ENCODE results near the gene SPATA3. TPM values are rescaled to one million over a fixed set of nuclear protein-coding genes. Genes with fewer than 3 reads are reported as not detected.

The SPATA3 gene
- total RNA-seq, 1 experiment from 2014 or later: not detected

DNA sequence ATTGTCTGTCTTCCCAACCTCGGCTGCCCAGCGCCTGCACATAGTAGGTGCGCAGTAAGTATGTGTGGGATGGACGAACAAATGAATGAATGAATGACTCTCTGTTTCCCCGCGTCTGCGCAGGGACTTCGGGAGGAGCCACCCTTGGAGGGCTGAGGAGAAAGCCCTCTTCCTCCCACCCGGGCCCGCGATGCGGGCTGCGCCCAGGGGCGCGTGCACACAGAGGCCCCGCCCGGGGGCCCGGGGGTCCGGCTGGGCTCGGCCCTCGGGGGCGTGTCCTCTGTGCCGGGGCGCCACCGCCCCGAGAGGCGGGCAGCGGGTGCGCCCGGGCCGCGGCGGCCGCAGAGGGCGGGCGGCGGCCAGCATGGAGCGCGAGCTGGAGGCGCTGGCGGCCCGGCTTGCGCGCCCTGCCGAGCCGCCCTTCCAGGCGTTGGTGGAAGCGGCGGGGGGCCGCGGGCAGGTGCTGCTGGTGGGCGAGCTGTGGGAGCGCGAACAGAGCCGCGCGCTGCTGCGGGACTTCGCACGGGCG, 41.3 kb downstream of the SPATA3 start, which contains the start of gene C2orf72:
Gene C2orf72 (plus strand): TSS at position 322 of the 529 bp plus-strand sequence. CDS start 43 bp downstream, at position 365.
- H3K27ac ChIP-seq (ENCODE audit: low read length): no peak within 1 kb of the TSS
- no peak within 1 kb of the TSS for H3K9ac ChIP-seq (ENCODE audit: low read length)
- no peaks in the 10 kb centered on the region for H4K20me1 ChIP-seq (ENCODE audit: low read length)
- H3F3A ChIP-seq (ENCODE audit: low read length, unreplicated experiment): no peaks in the 10 kb centered on the region
- intact Hi-C loops (cut with micrococcal nuclease): no loop called here
- H3K9me2 ChIP-seq (replicated peaks; ENCODE audit: low read length): no peaks in the 10 kb centered on the region
- no peaks in the 10 kb centered on the region for H3K9me3 ChIP-seq (ENCODE audit: low read length)
- peak; percentile 55 for ATAC-seq
- no peaks in the 10 kb centered on the region for H3K79me2 ChIP-seq (ENCODE audit: low read length)
- POLR2A ChIA-PET (ENCODE audit: unreplicated experiment): no interaction called here
- BruUV-seq (replicated peaks): no TSS peak
- peak within 1 kb of the TSS; percentile 77 for H3K4me2 ChIP-seq (ENCODE audit: low read length)
- peaks cover 21% of the 10 kb centered on the region for H3K27me3 ChIP-seq (ENCODE audit: low read length)
- CTCF ChIA-PET: no interaction called here
- H3K4me1 ChIP-seq (ENCODE audit: insufficient read depth, low read length): no peaks in the 10 kb centered on the region
- H2AFZ ChIP-seq (ENCODE audit: low read length): no peak within 1 kb of the TSS
- no peaks in the 10 kb centered on the region for H3K36me3 ChIP-seq (ENCODE audit: low read depth, low read length)
- H3K4me3 ChIP-seq (ENCODE audit: low read length): peak within 1 kb of the TSS; percentile 53
- no peak for DNase-seq
- TF ChIP-seq EZH2 (IDR thresholded peaks at IDR 0.05; ENCODE audit: low read length, unreplicated experiment) (no peak), EZH2phosphoT487 (IDR thresholded peaks at IDR 0.05; ENCODE audit: borderline replicate concordance, low read length) (no peak)
- TF ChIP-seq, protein P1, sequence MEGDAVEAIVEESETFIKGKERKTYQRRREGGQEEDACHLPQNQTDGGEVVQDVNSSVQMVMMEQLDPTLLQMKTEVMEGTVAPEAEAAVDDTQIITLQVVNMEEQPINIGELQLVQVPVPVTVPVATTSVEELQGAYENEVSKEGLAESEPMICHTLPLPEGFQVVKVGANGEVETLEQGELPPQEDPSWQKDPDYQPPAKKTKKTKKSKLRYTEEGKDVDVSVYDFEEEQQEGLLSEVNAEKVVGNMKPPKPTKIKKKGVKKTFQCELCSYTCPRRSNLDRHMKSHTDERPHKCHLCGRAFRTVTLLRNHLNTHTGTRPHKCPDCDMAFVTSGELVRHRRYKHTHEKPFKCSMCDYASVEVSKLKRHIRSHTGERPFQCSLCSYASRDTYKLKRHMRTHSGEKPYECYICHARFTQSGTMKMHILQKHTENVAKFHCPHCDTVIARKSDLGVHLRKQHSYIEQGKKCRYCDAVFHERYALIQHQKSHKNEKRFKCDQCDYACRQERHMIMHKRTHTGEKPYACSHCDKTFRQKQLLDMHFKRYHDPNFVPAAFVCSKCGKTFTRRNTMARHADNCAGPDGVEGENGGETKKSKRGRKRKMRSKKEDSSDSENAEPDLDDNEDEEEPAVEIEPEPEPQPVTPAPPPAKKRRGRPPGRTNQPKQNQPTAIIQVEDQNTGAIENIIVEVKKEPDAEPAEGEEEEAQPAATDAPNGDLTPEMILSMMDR (conservative IDR thresholded peaks at IDR 0.05; ENCODE audit: low read depth, low read length): no peak

DNA sequence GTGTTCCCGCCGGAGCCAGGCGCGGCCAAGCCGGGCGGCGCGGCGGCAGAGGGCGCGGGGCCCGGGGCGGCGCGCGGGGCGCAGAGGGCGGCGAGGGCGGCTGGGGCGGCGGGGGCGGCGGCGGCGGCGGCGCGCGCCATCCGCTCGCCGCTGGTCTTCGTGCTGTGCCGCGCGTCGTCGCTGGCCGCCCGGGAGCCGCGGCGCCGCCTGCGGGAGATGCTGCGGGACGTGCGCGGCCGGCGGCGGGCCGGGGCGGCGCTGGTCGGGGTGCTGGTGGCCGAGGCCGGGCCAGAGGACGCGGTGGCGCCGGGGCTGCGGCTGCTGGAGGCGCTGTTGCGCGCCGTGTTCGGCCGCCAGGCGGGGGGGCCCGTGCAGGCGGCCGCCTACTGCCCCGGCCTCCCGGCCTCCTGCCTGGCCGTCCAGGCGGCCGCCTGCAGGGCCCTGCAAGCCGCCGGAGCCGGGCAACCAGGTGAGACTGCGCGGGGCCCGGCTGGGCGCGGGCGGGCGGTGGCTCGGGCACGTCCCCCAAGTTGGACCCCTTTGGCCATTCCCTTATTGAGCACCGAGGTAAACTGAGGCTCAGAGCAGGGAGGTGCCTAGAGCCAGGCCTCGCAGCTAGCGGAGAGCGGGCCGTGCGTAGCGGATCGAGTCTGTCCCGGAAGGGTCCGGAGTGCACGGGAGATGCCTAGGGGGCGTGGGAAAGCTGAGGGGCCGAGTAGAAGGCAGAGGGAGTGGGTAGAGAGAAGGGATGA, 42.0 kb downstream of the SPATA3 start:
- POLR2A ChIA-PET (ENCODE audit: unreplicated experiment): no interaction called here
- Histone ChIP-seq H3K4me1 (ENCODE audit: insufficient read depth, low read length) (no peaks in the 10 kb centered on the region), H3K27me3 (ENCODE audit: low read length) (peaks cover 21% of the 10 kb centered on the region), H3K9ac (ENCODE audit: low read length) (no peak overlapping the region), H2AFZ (ENCODE audit: low read length) (no peak overlapping the region), H3K4me2 (ENCODE audit: low read length) (peak overlapping the region; percentile 77), H3F3A (ENCODE audit: low read length, unreplicated experiment) (no peaks in the 10 kb centered on the region), H3K9me2 (replicated peaks; ENCODE audit: low read length) (no peaks in the 10 kb centered on the region), H3K36me3 (ENCODE audit: low read depth, low read length) (no peaks in the 10 kb centered on the region), H4K20me1 (ENCODE audit: low read length) (no peaks in the 10 kb centered on the region), H3K79me2 (ENCODE audit: low read length) (no peaks in the 10 kb centered on the region), H3K27ac (ENCODE audit: low read length) (no peak overlapping the region), H3K4me3 (ENCODE audit: low read length) (peak overlapping the region; percentile 52), H3K9me3 (ENCODE audit: low read length) (no peaks in the 10 kb centered on the region)
- ATAC-seq: peak; percentile 54
- no TSS peak for BruUV-seq (replicated peaks)
- TF ChIP-seq, protein P1 (conservative IDR thresholded peaks at IDR 0.05; ENCODE audit: low read depth, low read length): no peak
- TF ChIP-seq EZH2 (IDR thresholded peaks at IDR 0.05; ENCODE audit: low read length, unreplicated experiment) (no peak), EZH2phosphoT487 (IDR thresholded peaks at IDR 0.05; ENCODE audit: borderline replicate concordance, low read length) (no peak)
- CTCF ChIA-PET: no interaction called here
- intact Hi-C loops (cut with micrococcal nuclease): no loop called here
- no peak for DNase-seq

Data from PC-3 (cell line).